ENCODE data around the gene ARPP21. TPM values are rescaled to one million over a fixed set of nuclear protein-coding genes. Genes with fewer than 3 reads are reported as not detected.

Gene ARPP21
- total and polyA plus RNA-seq, 9 donors, result 116 to 225 (median 155) TPM

DNA sequence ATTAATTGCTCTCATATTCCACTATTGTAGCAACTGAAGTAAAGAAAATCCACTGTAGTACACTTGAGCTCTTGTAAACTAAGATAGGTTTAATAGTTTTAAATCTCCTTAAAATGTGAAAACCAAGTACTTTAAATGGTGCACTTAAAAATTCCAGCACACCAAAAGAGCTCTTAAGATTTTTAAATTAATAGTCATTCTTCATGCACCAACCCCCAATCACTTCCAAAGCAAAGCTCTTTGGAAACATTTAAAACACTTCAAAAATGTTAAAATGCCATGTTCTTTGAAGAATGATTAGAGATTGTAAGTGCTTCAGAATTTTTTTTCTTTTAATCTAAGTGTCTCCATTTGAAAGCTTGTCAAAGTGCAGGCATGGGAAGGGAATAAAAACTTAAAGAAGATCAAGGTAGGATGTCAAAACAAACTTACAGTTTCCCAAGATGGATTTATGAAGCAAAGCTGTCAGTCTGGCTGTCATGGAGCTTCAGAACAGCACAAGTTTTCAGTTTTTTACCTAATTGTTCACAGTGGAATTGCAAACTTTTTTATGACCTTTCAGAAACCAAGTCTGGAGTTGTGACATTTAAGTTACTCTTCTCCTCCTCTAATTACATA, 84.3 kb downstream of the ARPP21 start:
- DNase-seq, result no peak
- Histone ChIP-seq H3K36me3 (ENCODE audit: control insufficient read depth, insufficient read depth, low read length) (peaks cover 2% of the 10 kb centered on the region), H3K4me1 (ENCODE audit: control insufficient read depth, insufficient read depth, low read length) (peaks cover 4% of the 10 kb centered on the region), H3K27ac (ENCODE audit: low read length) (no peak overlapping the region), H3K4me3 (ENCODE audit: low read length) (no peak overlapping the region), H3K9me3 (replicated peaks; ENCODE audit: control insufficient read depth, low read depth, low read length) (no peaks in the 10 kb centered on the region), H3K27me3 (ENCODE audit: control insufficient read depth, insufficient read depth, low read length) (no peaks in the 10 kb centered on the region)

DNA sequence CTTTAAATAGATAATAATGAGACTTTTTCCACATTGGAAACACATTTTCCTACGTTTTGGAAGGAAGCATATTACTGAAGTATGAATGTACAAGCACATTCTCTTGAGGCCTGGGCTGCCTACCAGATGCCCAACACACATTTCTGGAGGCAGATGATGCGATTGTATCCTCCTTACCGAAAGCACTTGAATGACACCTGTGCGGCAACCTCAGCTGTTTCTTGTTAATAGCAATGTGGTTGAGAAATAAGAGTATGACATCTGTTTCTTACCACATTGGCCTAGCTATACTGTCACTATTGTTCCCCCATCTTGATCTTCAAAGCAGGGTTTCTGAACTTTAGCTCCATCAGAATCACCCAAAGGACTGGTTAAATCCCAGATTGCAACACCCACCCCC, 84.8 kb downstream of the ARPP21 start:
- Histone ChIP-seq H3K4me1 (ENCODE audit: control insufficient read depth, insufficient read depth, low read length) (peaks cover 4% of the 10 kb centered on the region), H3K9me3 (replicated peaks; ENCODE audit: control insufficient read depth, low read depth, low read length) (no peaks in the 10 kb centered on the region), H3K27ac (ENCODE audit: low read length) (no peak overlapping the region), H3K4me3 (ENCODE audit: low read length) (no peak overlapping the region), H3K36me3 (ENCODE audit: control insufficient read depth, insufficient read depth, low read length) (peaks cover 2% of the 10 kb centered on the region), H3K27me3 (ENCODE audit: control insufficient read depth, insufficient read depth, low read length) (no peaks in the 10 kb centered on the region)
- DNase-seq, result peak; percentile 24
- WGBS (ENCODE audit: insufficient coverage), result no CpG with 5 or more reads among the region's 4 CpGs

DNA sequence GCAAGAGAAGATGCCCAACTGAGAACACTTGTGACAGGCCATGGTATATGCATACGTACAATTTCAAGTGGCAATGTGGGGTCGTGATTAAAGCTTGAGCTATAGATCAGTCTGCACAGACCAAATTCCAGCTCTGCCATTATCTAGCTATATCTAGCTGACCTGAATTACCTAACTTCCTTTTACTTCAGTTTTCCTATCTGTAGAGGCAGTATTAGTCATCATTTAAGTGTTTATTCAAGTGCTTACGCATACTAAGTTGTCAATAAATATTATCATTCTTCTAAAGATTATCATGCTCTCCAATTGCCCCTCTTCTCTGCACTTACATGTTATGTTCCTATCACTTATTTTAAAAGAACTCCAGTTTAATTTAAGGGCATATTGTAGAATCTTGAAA, 87.9 kb downstream of the ARPP21 start:
- 72% methylated on average over 2 of the region's 3 CpGs for WGBS (ENCODE audit: insufficient coverage)
- Histone ChIP-seq H3K27me3 (ENCODE audit: control insufficient read depth, insufficient read depth, low read length) (no peaks in the 10 kb centered on the region), H3K4me3 (ENCODE audit: low read length) (no peak overlapping the region), H3K9me3 (replicated peaks; ENCODE audit: control insufficient read depth, low read depth, low read length) (no peaks in the 10 kb centered on the region), H3K27ac (ENCODE audit: low read length) (no peak overlapping the region), H3K36me3 (ENCODE audit: control insufficient read depth, insufficient read depth, low read length) (peaks cover 3% of the 10 kb centered on the region), H3K4me1 (ENCODE audit: control insufficient read depth, insufficient read depth, low read length) (peaks cover 4% of the 10 kb centered on the region)
- no peak for DNase-seq

DNA sequence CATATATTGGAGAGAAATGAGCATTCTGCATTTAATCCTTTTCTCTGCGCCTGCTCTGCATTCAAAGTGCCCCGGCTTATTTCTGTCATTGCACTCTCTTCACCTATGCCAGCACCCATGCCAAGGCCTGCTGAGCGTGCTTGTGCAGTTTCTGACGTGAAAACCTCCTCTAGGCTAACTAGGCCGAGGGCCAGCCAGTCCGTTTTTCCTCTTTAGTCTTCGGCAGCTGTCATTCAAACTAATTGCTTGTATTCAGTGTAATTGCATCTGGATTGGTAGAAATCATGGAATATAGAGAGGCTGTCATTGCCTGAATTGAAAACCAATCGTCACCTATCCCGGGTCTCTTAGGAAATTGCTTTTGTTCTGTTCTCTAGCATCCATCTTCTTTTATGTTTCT, 94.0 kb downstream of the ARPP21 start:
- H3K4me3 ChIP-seq (ENCODE audit: low read length), result no peak overlapping the region

DNA sequence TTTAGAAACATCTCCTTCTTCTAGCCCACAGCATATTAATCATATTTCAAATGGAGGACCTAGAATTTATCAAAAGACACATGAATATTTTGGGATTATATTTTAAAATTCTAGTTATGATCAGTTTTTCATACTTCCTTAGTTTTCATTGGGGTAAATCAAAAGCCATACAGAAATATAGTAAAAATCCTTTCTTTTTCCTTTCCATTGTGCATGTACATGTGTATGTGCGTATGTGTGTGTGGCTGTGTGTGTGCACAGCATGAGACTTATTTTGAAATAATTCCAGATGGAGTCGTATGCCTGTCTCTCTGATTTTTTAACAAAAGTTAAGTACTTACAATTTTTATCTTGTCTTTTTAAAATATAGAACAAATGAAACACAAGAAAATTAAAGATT, 94.5 kb downstream of the ARPP21 start:
- peaks cover 24% of the 10 kb centered on the region for H3K36me3 ChIP-seq (ENCODE audit: control insufficient read depth, insufficient read depth, low read length)
- no peak overlapping the region for H3K27ac ChIP-seq (ENCODE audit: low read length)
- no peaks in the 10 kb centered on the region for H3K9me3 ChIP-seq (replicated peaks; ENCODE audit: control insufficient read depth, low read depth, low read length)
- no peak for DNase-seq
- no CpG with 5 or more reads among the region's 2 CpGs for WGBS (ENCODE audit: insufficient coverage)
- H3K4me1 ChIP-seq (ENCODE audit: control insufficient read depth, insufficient read depth, low read length), result no peaks in the 10 kb centered on the region
- no peak overlapping the region for H3K4me3 ChIP-seq (ENCODE audit: low read length)
- no peaks in the 10 kb centered on the region for H3K27me3 ChIP-seq (ENCODE audit: control insufficient read depth, insufficient read depth, low read length)

More for the DNA sequence above, 94.0 kb downstream of the ARPP21 start:
- Histone ChIP-seq H3K4me1 (ENCODE audit: control insufficient read depth, insufficient read depth, low read length) (no peaks in the 10 kb centered on the region), H3K27ac (ENCODE audit: low read length) (no peak overlapping the region), H3K9me3 (replicated peaks; ENCODE audit: control insufficient read depth, low read depth, low read length) (no peaks in the 10 kb centered on the region), H3K27me3 (ENCODE audit: control insufficient read depth, insufficient read depth, low read length) (no peaks in the 10 kb centered on the region), H3K36me3 (ENCODE audit: control insufficient read depth, insufficient read depth, low read length) (peaks cover 19% of the 10 kb centered on the region)
- DNase-seq, result no peak
- 80% methylated on average over 7 of the region's 9 CpGs for WGBS (ENCODE audit: insufficient coverage)

DNA sequence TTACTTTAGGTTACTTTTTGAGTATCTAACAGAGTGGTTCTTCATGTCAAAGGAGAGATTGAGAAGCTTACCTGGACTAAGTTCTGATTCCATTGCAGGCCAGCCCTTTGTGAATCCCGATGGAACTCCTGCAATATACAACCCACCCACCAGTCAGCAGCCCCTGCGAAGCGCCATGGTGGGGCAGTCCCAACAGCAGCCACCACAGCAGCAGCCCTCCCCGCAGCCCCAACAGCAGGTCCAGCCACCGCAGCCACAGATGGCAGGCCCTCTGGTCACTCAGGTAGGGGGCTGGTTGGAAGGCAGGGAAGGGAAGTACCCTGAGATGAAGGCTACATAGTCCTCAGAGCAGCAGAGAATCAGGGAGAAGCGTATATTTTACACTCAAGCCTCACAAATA, 97.8 kb downstream of the ARPP21 start:
- H3K36me3 ChIP-seq (ENCODE audit: control insufficient read depth, insufficient read depth, low read length), result peaks cover 28% of the 10 kb centered on the region
- H3K4me3 ChIP-seq (ENCODE audit: low read length), result no peak overlapping the region
- H3K4me1 ChIP-seq (ENCODE audit: control insufficient read depth, insufficient read depth, low read length), result no peaks in the 10 kb centered on the region
- H3K9me3 ChIP-seq (replicated peaks; ENCODE audit: control insufficient read depth, low read depth, low read length), result no peaks in the 10 kb centered on the region
- no peak overlapping the region for H3K27ac ChIP-seq (ENCODE audit: low read length)
- no peaks in the 10 kb centered on the region for H3K27me3 ChIP-seq (ENCODE audit: control insufficient read depth, insufficient read depth, low read length)
- no peak for DNase-seq
- 86% methylated on average over 2 of the region's 6 CpGs for WGBS (ENCODE audit: insufficient coverage)

DNA sequence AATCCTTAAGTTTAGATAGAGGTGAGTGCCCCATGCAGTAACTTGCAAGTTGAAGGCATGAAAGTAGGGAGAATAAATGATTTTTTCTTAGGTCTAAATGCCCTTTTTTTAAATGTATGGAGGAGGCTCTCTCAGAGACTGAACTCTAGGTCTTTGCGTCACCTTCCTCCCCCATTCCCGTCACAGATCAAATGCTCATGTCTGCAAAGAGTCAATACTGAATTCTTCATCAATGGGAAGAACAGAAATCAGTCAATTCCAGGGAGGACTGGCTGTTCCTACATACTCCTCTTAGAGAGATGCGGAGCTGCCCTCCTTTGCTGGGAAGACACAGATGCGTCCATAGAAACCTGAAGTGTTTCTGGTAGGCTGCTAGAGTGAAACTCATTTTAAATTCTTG, 98.2 kb downstream of the ARPP21 start:
- H3K27me3 ChIP-seq (ENCODE audit: control insufficient read depth, insufficient read depth, low read length), result no peaks in the 10 kb centered on the region
- peaks cover 28% of the 10 kb centered on the region for H3K36me3 ChIP-seq (ENCODE audit: control insufficient read depth, insufficient read depth, low read length)
- WGBS (ENCODE audit: insufficient coverage), result 80% methylated on average over 1 of the region's 4 CpGs
- H3K4me1 ChIP-seq (ENCODE audit: control insufficient read depth, insufficient read depth, low read length), result no peaks in the 10 kb centered on the region
- H3K27ac ChIP-seq (ENCODE audit: low read length), result no peak overlapping the region
- no peaks in the 10 kb centered on the region for H3K9me3 ChIP-seq (replicated peaks; ENCODE audit: control insufficient read depth, low read depth, low read length)
- H3K4me3 ChIP-seq (ENCODE audit: low read length), result no peak overlapping the region
- DNase-seq, result no peak

DNA sequence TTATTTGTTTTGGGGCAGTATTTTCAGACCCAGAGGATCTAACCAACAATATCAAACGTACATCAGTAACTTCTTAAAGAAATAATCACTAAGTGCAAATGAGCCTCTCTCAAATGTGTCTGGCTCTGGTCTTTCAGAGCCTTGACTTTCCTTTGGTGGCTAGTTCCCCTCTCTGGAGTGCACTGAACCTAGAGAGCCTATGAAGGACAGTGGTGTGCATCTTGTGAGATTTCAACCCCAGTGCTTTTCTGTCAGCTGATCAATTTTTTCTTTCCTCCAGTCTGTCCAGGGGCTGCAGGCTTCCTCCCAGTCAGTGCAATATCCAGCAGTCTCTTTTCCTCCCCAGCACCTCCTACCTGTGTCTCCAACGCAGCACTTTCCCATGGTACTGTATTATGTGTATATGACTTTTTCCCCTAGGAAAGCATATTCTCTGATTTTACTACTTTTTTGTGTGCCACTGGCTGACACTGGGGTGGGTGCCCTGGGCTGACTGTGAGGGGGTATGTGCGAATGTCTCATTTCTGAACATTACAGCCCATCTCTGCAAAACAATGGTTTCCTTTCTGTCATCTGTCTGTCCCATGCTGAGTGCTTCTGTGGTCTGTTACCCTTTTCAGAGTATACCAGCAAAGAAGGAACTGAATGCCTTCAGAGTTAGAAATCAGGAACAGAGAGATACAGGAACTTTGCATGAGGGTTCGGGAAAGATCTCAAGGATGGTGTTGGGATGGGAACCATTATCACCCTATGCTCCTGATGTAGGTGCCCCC, 98.8 kb downstream of the ARPP21 start:
- Histone ChIP-seq H3K27ac (ENCODE audit: low read length) (no peak overlapping the region), H3K4me3 (ENCODE audit: low read length) (no peak overlapping the region), H3K4me1 (ENCODE audit: control insufficient read depth, insufficient read depth, low read length) (no peaks in the 10 kb centered on the region), H3K27me3 (ENCODE audit: control insufficient read depth, insufficient read depth, low read length) (no peaks in the 10 kb centered on the region), H3K36me3 (ENCODE audit: control insufficient read depth, insufficient read depth, low read length) (peaks cover 29% of the 10 kb centered on the region), H3K9me3 (replicated peaks; ENCODE audit: control insufficient read depth, low read depth, low read length) (no peaks in the 10 kb centered on the region)
- DNase-seq, result no peak
- no CpG with 5 or more reads among the region's 4 CpGs for WGBS (ENCODE audit: insufficient coverage)

DNA sequence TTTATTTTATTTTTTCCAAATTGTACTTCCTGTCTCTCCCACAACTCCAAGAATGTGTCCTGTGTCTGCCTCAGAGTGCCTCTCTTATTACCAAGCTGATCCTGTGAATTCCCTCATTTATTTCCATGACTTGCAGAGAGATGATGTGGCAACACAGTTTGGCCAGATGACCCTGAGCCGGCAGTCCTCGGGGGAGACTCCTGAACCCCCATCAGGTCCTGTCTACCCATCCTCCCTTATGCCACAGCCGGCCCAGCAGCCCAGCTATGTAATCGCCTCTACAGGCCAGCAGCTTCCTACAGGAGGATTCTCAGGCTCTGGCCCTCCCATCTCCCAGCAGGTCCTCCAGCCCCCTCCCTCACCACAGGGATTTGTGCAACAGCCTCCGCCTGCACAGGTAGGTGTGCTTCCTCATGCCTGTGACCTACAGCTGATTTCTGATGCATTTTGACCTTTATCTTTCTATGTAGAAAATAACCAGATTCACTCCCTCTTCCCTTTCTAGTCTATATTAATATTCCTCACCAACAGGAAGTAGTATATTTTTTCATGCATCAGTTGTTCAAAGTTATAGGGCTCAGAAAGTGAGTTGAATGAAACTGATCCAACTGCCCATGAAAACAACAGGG, 100.0 kb downstream of the ARPP21 start:
- H3K4me1 ChIP-seq (ENCODE audit: control insufficient read depth, insufficient read depth, low read length), result no peaks in the 10 kb centered on the region
- no peak overlapping the region for H3K4me3 ChIP-seq (ENCODE audit: low read length)
- no peak overlapping the region for H3K27ac ChIP-seq (ENCODE audit: low read length)
- WGBS (ENCODE audit: insufficient coverage), result 49% methylated on average over 5 of the region's 5 CpGs
- H3K36me3 ChIP-seq (ENCODE audit: control insufficient read depth, insufficient read depth, low read length), result peaks cover 37% of the 10 kb centered on the region
- no peaks in the 10 kb centered on the region for H3K9me3 ChIP-seq (replicated peaks; ENCODE audit: control insufficient read depth, low read depth, low read length)
- no peaks in the 10 kb centered on the region for H3K27me3 ChIP-seq (ENCODE audit: control insufficient read depth, insufficient read depth, low read length)
- DNase-seq, result no peak

DNA sequence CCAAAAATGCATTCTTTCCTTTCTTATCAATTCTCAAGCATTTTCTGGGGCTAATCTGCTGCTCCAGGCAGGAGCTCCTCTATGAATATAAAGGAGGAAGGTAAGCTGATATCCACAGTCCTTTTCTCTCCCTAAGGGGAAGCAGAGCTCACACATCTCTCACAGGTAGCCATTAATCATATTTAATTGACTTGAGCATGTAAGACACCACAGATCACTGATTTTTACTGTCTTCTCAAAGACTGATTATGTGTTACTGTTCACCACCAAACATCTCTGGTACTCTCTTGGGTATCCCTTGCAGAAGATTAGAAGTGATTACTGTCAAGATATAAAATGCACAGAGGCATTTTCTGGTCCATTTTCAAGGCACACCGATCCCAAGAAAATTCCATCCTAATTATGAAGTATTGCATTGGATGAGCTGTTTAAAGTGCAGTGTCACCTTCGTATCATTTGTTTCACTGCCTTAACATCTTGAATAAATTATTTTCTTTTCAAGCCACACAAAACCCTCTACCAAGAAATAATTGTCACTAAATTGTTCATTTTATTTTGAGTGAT, 100.7 kb downstream of the ARPP21 start:
- Histone ChIP-seq H3K9me3 (replicated peaks; ENCODE audit: control insufficient read depth, low read depth, low read length) (no peaks in the 10 kb centered on the region), H3K4me1 (ENCODE audit: control insufficient read depth, insufficient read depth, low read length) (no peaks in the 10 kb centered on the region), H3K27me3 (ENCODE audit: control insufficient read depth, insufficient read depth, low read length) (no peaks in the 10 kb centered on the region), H3K4me3 (ENCODE audit: low read length) (no peak overlapping the region), H3K36me3 (ENCODE audit: control insufficient read depth, insufficient read depth, low read length) (peaks cover 38% of the 10 kb centered on the region), H3K27ac (ENCODE audit: low read length) (no peak overlapping the region)
- DNase-seq, result no peak
- WGBS (ENCODE audit: insufficient coverage), result no CpG with 5 or more reads among the region's 2 CpGs
